ENCODE results near the gene SEZ6L. TPM values are rescaled to one million over a fixed set of nuclear protein-coding genes. Genes with fewer than 3 reads are reported as not detected.

Gene SEZ6L
- total and polyA plus RNA-seq, 2 experiments from 2014 or later: 0.43 to 0.44 TPM

DNA sequence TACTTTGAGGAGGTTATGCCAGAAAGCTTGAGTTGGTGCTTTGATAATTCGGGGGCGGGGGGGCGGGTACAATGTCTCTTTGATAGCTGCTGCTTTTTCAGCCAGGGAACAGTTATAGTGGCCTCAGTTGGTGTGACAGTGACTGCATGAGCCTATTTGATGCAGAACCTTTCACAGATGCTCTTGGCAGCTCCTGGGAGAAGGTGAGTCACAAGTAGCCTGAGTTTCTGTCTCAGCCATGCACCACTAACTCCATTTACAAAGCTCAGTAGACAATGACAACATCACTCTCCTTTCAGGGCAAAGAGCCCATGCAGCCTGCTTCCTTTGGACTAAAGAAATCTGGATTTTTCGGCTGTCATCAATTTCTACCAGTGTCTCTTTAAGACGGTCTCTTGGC lies 42.1 kb upstream of the SEZ6L start:
- no peaks in the 10 kb centered on the region for H3K79me2 ChIP-seq
- no peaks in the 10 kb centered on the region for H4K20me1 ChIP-seq (ENCODE audit: insufficient read depth, poor library complexity, severe bottlenecking)
- H3K4me2 ChIP-seq: no peak overlapping the region
- H3K9me3 ChIP-seq (ENCODE audit: low read depth): no peaks in the 10 kb centered on the region
- 89% methylated on average over 5 of the region's 5 CpGs for WGBS (ENCODE audit: low lambda C conversion rate, missing lambda C conversion rate)
- H3K4me1 ChIP-seq (ENCODE audit: insufficient read depth): no peaks in the 10 kb centered on the region
- H3K27ac ChIP-seq: no peak overlapping the region
- peaks cover 5% of the 10 kb centered on the region for H3K27me3 ChIP-seq
- TF ChIP-seq EZH2 (IDR thresholded peaks at IDR 0.05; ENCODE audit: borderline replicate concordance) (no peak), EZH2phosphoT487 (IDR thresholded peaks at IDR 0.05; ENCODE audit: low read depth, severe bottlenecking, unreplicated experiment) (no peak)
- TF ChIP-seq, protein P1, sequence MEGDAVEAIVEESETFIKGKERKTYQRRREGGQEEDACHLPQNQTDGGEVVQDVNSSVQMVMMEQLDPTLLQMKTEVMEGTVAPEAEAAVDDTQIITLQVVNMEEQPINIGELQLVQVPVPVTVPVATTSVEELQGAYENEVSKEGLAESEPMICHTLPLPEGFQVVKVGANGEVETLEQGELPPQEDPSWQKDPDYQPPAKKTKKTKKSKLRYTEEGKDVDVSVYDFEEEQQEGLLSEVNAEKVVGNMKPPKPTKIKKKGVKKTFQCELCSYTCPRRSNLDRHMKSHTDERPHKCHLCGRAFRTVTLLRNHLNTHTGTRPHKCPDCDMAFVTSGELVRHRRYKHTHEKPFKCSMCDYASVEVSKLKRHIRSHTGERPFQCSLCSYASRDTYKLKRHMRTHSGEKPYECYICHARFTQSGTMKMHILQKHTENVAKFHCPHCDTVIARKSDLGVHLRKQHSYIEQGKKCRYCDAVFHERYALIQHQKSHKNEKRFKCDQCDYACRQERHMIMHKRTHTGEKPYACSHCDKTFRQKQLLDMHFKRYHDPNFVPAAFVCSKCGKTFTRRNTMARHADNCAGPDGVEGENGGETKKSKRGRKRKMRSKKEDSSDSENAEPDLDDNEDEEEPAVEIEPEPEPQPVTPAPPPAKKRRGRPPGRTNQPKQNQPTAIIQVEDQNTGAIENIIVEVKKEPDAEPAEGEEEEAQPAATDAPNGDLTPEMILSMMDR (IDR thresholded peaks at IDR 0.05; ENCODE audit: poor library complexity): no peak
- no peaks in the 10 kb centered on the region for H3K9me2 ChIP-seq (replicated peaks; ENCODE audit: insufficient read depth)
- no peak overlapping the region for H3K4me3 ChIP-seq
- no peak overlapping the region for H2AFZ ChIP-seq
- DNase-seq (ENCODE audit: low spot score): no peak
- no peaks in the 10 kb centered on the region for H3K36me3 ChIP-seq (replicated peaks; ENCODE audit: insufficient read depth, low read depth)

DNA sequence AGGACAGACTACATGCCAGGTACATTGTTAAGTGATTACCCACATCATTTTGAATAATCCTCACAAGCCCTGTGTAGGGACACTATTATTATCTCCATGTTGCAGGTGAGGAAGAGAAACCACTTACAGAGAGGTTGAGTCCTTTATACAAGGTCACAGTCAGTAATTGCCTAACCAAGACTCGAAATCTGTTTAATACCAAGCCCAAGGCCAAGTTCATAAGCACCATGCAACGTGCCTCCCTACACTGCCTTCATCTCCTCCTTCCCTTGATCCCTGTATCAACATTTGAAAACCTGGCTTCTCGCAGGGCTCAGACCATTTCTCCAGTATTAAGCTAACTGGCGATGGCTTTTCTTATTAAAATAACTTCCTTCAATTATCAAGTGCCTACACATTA lies 41.7 kb upstream of the SEZ6L start:
- H3K4me3 ChIP-seq: no peak overlapping the region
- H4K20me1 ChIP-seq (ENCODE audit: insufficient read depth, poor library complexity, severe bottlenecking): no peaks in the 10 kb centered on the region
- H3K4me1 ChIP-seq (ENCODE audit: insufficient read depth): no peaks in the 10 kb centered on the region
- no peak overlapping the region for H3K4me2 ChIP-seq
- no peaks in the 10 kb centered on the region for H3K9me3 ChIP-seq (ENCODE audit: low read depth)
- peaks cover 5% of the 10 kb centered on the region for H3K27me3 ChIP-seq
- no peaks in the 10 kb centered on the region for H3K79me2 ChIP-seq
- no peak overlapping the region for H3K27ac ChIP-seq
- no peak for DNase-seq (ENCODE audit: low spot score)
- H3K9me2 ChIP-seq (replicated peaks; ENCODE audit: insufficient read depth): no peaks in the 10 kb centered on the region
- no peaks in the 10 kb centered on the region for H3K36me3 ChIP-seq (replicated peaks; ENCODE audit: insufficient read depth, low read depth)
- no peak overlapping the region for H2AFZ ChIP-seq
- no peak for TF ChIP-seq EZH2phosphoT487 (IDR thresholded peaks at IDR 0.05; ENCODE audit: low read depth, severe bottlenecking, unreplicated experiment)
- no peak for TF ChIP-seq EZH2 (IDR thresholded peaks at IDR 0.05; ENCODE audit: borderline replicate concordance)
- TF ChIP-seq, protein P1 (IDR thresholded peaks at IDR 0.05; ENCODE audit: poor library complexity): no peak
- 63% methylated on average over 4 of the region's 4 CpGs for WGBS (ENCODE audit: low lambda C conversion rate, missing lambda C conversion rate)

DNA sequence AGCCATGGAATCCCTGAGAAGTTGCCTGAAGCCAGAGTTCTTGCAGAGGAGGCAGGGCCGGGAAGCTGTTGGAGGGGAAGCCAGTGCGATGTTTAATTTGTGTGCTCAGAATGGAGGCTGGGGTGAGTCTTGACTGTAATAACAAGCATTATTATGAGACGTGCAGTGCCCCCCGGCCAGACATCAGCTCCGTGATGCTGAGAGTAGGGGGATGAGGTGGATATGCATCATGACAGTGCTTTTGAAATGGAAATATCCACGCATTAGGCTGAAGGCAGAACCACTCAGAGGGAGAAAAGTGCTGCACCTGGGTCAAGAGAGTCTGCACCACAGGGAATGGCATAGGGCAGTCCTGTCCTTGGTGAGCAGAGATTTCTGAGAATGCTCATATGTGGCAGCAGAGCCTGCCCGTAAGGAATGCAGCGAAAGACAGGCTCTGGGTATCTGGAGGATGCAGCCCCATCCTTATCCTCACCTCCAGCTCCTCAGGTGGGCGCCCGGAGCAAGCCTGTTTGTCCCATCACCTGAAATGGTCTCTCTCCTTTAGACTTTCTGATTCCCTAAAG lies 37.6 kb upstream of the SEZ6L start:
- H3K27me3 ChIP-seq: peaks cover 5% of the 10 kb centered on the region
- 60% methylated on average over 10 of the region's 10 CpGs for WGBS (ENCODE audit: low lambda C conversion rate, missing lambda C conversion rate)
- H3K27ac ChIP-seq: no peak overlapping the region
- DNase-seq (ENCODE audit: low spot score): no peak
- H3K36me3 ChIP-seq (replicated peaks; ENCODE audit: insufficient read depth, low read depth): no peaks in the 10 kb centered on the region
- no peaks in the 10 kb centered on the region for H3K9me2 ChIP-seq (replicated peaks; ENCODE audit: insufficient read depth)
- H2AFZ ChIP-seq: no peak overlapping the region
- H3K4me1 ChIP-seq (ENCODE audit: insufficient read depth): no peaks in the 10 kb centered on the region
- no peak overlapping the region for H3K4me3 ChIP-seq
- H3K4me2 ChIP-seq: no peak overlapping the region
- TF ChIP-seq EZH2 (IDR thresholded peaks at IDR 0.05; ENCODE audit: borderline replicate concordance) (no peak), EZH2phosphoT487 (IDR thresholded peaks at IDR 0.05; ENCODE audit: low read depth, severe bottlenecking, unreplicated experiment) (no peak)
- TF ChIP-seq, protein P1 (IDR thresholded peaks at IDR 0.05; ENCODE audit: poor library complexity): no peak
- H3K79me2 ChIP-seq: no peaks in the 10 kb centered on the region
- H3K9me3 ChIP-seq (ENCODE audit: low read depth): no peaks in the 10 kb centered on the region
- no peaks in the 10 kb centered on the region for H4K20me1 ChIP-seq (ENCODE audit: insufficient read depth, poor library complexity, severe bottlenecking)

Data from hepatocyte (in vitro differentiated cells).